ENCODE results near the gene SHISAL2A. TPM values are rescaled to one million over a fixed set of nuclear protein-coding genes. Genes with fewer than 3 reads are reported as not detected.

SHISAL2A gene
- total and polyA plus RNA-seq, 12 donors = 0.11 to 1.9 (median 0.55) TPM; not detected in 3

GRCh38 chr1:52680353-52680752 is 47.4 kb downstream of the SHISAL2A start:
- 82 to 90% (median 84%) methylated on average over 3 of the region's 3 CpGs for WGBS, 4 donors
- Histone ChIP-seq H3K9me3 (replicated peaks in 1 of 3) (no peaks in the 10 kb centered on the region), H3K27me3 (no peaks in the 10 kb centered on the region), H3K4me3 (no peak overlapping the region), H3K27ac (no peak overlapping the region), H3K36me3 (replicated peaks in 1 of 2) (no peaks in the 10 kb centered on the region), H3K4me1 (replicated peaks in 1 of 2) (peaks cover 0 to 18% of the 10 kb centered on the region in 2 donors)
- intact Hi-C loops (cut with DNase I) = loop anchor here (10.0 kb wide), 2 partner anchors 246 to 276 kb away; partner anchors contain the start of genes ORC1 (in 1 of the 2) and PRPF38A (in 1 of the 2)
- DNase-seq = no peak
- TF ChIP-seq CTCF (IDR thresholded peaks at IDR 0.05) = no peak
- TF ChIP-seq POLR2A (IDR thresholded peaks at IDR 0.05) = no peak

GRCh38 chr1:52681136-52681535 is 48.2 kb downstream of the SHISAL2A start:
- H3K9me3 ChIP-seq (replicated peaks in 1 of 3) = no peaks in the 10 kb centered on the region
- H3K36me3 ChIP-seq (replicated peaks in 1 of 2) = no peaks in the 10 kb centered on the region
- H3K4me3 ChIP-seq = no peak overlapping the region
- intact Hi-C loops (cut with DNase I) = loop anchor here (10.0 kb wide), 2 partner anchors 246 to 276 kb away; partner anchors contain the start of genes ORC1 (in 1 of the 2) and PRPF38A (in 1 of the 2)
- no peak overlapping the region for H3K27ac ChIP-seq
- WGBS, 4 donors = 83 to 86% (median 84%) methylated on average over 4 of the region's 4 CpGs
- peaks cover 0 to 17% of the 10 kb centered on the region in 2 donors for H3K4me1 ChIP-seq (replicated peaks in 1 of 2)
- TF ChIP-seq POLR2A (IDR thresholded peaks at IDR 0.05) = no peak
- no peak for TF ChIP-seq CTCF (IDR thresholded peaks at IDR 0.05)
- no peak for DNase-seq
- H3K27me3 ChIP-seq = no peaks in the 10 kb centered on the region

- Histone ChIP-seq H3K27ac (no peak overlapping the region), H3K36me3 (replicated peaks in 1 of 2) (peaks cover 0 to 14% of the 10 kb centered on the region in 2 donors), H3K4me1 (replicated peaks in 1 of 2) (no peaks in the 10 kb centered on the region), H3K9me3 (replicated peaks in 1 of 3) (no peaks in the 10 kb centered on the region), H3K4me3 (no peak overlapping the region), H3K27me3 (no peaks in the 10 kb centered on the region)
- no peak for DNase-seq
- no peak for TF ChIP-seq POLR2A (IDR thresholded peaks at IDR 0.05)
- TF ChIP-seq CTCF (IDR thresholded peaks at IDR 0.05) = no peak
- 90 to 97% (median 92%) methylated on average over 4 of the region's 4 CpGs for WGBS, 4 donors
- intact Hi-C loops (cut with DNase I) = loop anchor here (10.0 kb wide), 2 partner anchors 249 to 279 kb away; partner anchors contain the start of genes ORC1 (in 1 of the 2) and PRPF38A (in 1 of the 2)
Observed at GRCh38 chr1:52683367-52683940, 50.5 kb downstream of the SHISAL2A start.

- intact Hi-C loops (cut with DNase I) = loop anchor here (10.0 kb wide), 2 partner anchors 250 to 280 kb away; partner anchors contain the start of genes ORC1 (in 1 of the 2) and PRPF38A (in 1 of the 2)
- no peaks in the 10 kb centered on the region for H3K27me3 ChIP-seq
- DNase-seq = no peak
- TF ChIP-seq POLR2A (IDR thresholded peaks at IDR 0.05) = no peak
- no peak for TF ChIP-seq CTCF (IDR thresholded peaks at IDR 0.05)
- 86 to 96% (median 91%) methylated on average over 1 of the region's 1 CpG for WGBS, 4 donors
- H3K9me3 ChIP-seq (replicated peaks in 1 of 3) = no peaks in the 10 kb centered on the region
- H3K27ac ChIP-seq = no peak overlapping the region
- H3K36me3 ChIP-seq (replicated peaks in 1 of 2) = peaks cover 0 to 14% of the 10 kb centered on the region in 2 donors
- no peak overlapping the region for H3K4me3 ChIP-seq
- no peaks in the 10 kb centered on the region for H3K4me1 ChIP-seq (replicated peaks in 1 of 2)
Observed at GRCh38 chr1:52684545-52684944, 51.6 kb downstream of the SHISAL2A start.

Measured in adrenal gland (tissue), 12 donors.